Stimulated activated CD4-positive, alpha-beta T cell treated with anti-CD3 and anti-CD28 coated beads, Interleukin-1b, Interleukin-23, amount 100 ng/mL, for 4 hours (primary cell): ENCODE measurements around the gene CYP4X1.
"Not testable (repeated sequence)": the region's sequence is repeated elsewhere in the genome, so short reads cannot be mapped to it uniquely, and the experiment has no call there.

Source experiments
- DNase-seq, 2 donors: peaks; one replicate each; pipeline ENCODE4 v3.0.0-alpha.2; 2020; ENCODE audit warnings: low read depth in 2 of 2

The CYP4X1 gene

GRCh38 chr1:47023268-47024140 lies at the start of gene CYP4X1:
Gene CYP4X1 (plus strand): TSS chr1:47023669. CDS start chr1:47023818, 149 bp downstream.
- no peak for DNase-seq

GRCh38 chr1:46983166-46983829 lies 40.2 kb upstream of the CYP4X1 start:
- DNase-seq = no peak

GRCh38 chr1:46983830-46984586 lies 39.5 kb upstream of the CYP4X1 start:
- no peak for DNase-seq

GRCh38 chr1:46990541-46990940 lies 32.9 kb upstream of the CYP4X1 start:
- DNase-seq = not testable (repeated sequence)

- DNase-seq = no peak
These were observed 32.2 kb upstream of the CYP4X1 start for GRCh38 chr1:46991083-46991923.

GRCh38 chr1:46996659-46997281 lies 26.7 kb upstream of the CYP4X1 start:
- DNase-seq = no peak

- no peak for DNase-seq
These were observed 21.3 kb upstream of the CYP4X1 start for GRCh38 chr1:47002211-47002610.

- no peak for DNase-seq
These were observed 19.5 kb upstream of the CYP4X1 start for GRCh38 chr1:47003896-47004403.

- not testable (repeated sequence) for DNase-seq
These were observed 17.0 kb upstream of the CYP4X1 start for GRCh38 chr1:47006437-47006836.

GRCh38 chr1:47013293-47013692 lies 10.2 kb upstream of the CYP4X1 start:
- no peak for DNase-seq

- DNase-seq = no peak
These were observed 2.4 kb upstream of the CYP4X1 start for GRCh38 chr1:47021070-47021469.

- no peak for DNase-seq
These were observed 802 bp downstream of the CYP4X1 start for GRCh38 chr1:47024141-47024801.

- no peak for DNase-seq
These were observed 6.8 kb downstream of the CYP4X1 start for GRCh38 chr1:47030170-47030805.

- DNase-seq = no peak
These were observed 7.6 kb downstream of the CYP4X1 start for GRCh38 chr1:47031059-47031458.

GRCh38 chr1:47031585-47031984 lies 8.1 kb downstream of the CYP4X1 start:
- DNase-seq = no peak

- no peak for DNase-seq
These were observed 13.3 kb downstream of the CYP4X1 start for GRCh38 chr1:47036764-47037163.

- no peak for DNase-seq
These were observed 35.9 kb downstream of the CYP4X1 start for GRCh38 chr1:47059376-47059775.

GRCh38 chr1:47067097-47067594 lies 43.7 kb downstream of the CYP4X1 start, which contains the start of gene CYP4Z1:
Gene CYP4Z1 (plus strand): TSS chr1:47067231. CDS start chr1:47067491, 260 bp downstream.
- DNase-seq = no peak

GRCh38 chr1:47069080-47069479 lies 45.6 kb downstream of the CYP4X1 start:
- DNase-seq = not testable (repeated sequence)
